Mucosa of descending colon (tissue), 3 donors: ENCODE data around the gene FN1. TPM values are rescaled to one million over a fixed set of nuclear protein-coding genes. Genes with fewer than 3 reads are reported as not detected.
A peak's percentile ranks its signal among the peaks of the same experiment; 100 is the strongest.

Experiments
- ATAC-seq: fragments of 200-7000 bp; cut with Tn5 transposase; one replicate; pipeline ENCODE4 v1.9.1; 2020; ENCODE audit warnings: mild to moderate bottlenecking, moderate library complexity
- DNase-seq, 3 donors: peaks; one replicate each; pipeline ENCODE4 v3.0.0-alpha.2; 2020
- H3K36me3 ChIP-seq: fragments of 200-600 bp; one replicate; pipeline ENCODE4 v1.8.0; 2021; ENCODE audit warnings: low read depth, mild to moderate bottlenecking
- H3K4me1 ChIP-seq: fragments of 200-600 bp; one replicate; pipeline ENCODE4 v1.8.0; 2021; ENCODE audit warnings: low read depth, mild to moderate bottlenecking
- H3K4me3 ChIP-seq: fragments of 200-600 bp; one replicate; pipeline ENCODE4 v1.8.0; 2021; ENCODE audit warnings: mild to moderate bottlenecking
- H3K9me3 ChIP-seq: fragments of 200-600 bp; one replicate; pipeline ENCODE4 v1.8.0; 2021; ENCODE audit warnings: mild to moderate bottlenecking
- intact Hi-C, 2 donors: fragments of 100-400 bp; cut with DNase I in 1 of 2; cut with micrococcal nuclease in 1 of 2; formaldehyde crosslinking; loops; one replicate each; pipeline versions ENCODE4 v1.11.0 to v1.11.1; 2022; cut with DNase I, micrococcal nuclease
- total RNA-seq, 3 donors: library from RNA; stranded (reverse); fragmentation: NEBNext Ultra II Directional in 2 of 3; extraction: Animal tissue kit (Norgen Biotek cat#: 25700) in 2 of 3; gene quantifications; one replicate each; pipeline versions ENCODE4 v1.2.1 to v1.2.4, GENCODE V29; 2021 to 2023
- TF ChIP-seq, protein P1 (sequence below): fragments of 200-600 bp; IDR thresholded peaks from one replicate; pipeline ENCODE4 v1.8.0; 2022; ENCODE audit warnings: antibody characterized with exemption, mild to moderate bottlenecking
- donor health status: DM: no; HTN: no; CAD: no; lungs with moderate emphysema.
- donor health status: DM: no; HTN: no; CAD: no.
- donor health status: DM: no; HTN: yes; CAD: no.

Gene FN1
- total RNA-seq, 3 donors from 2014 or later = 30.3 to 1,060 (median 208) TPM

- intact Hi-C loops = no loop called here
- ATAC-seq = no peak
- H3K4me3 ChIP-seq = no peak overlapping the region
- H3K36me3 ChIP-seq = no peaks in the 10 kb centered on the region
- H3K9me3 ChIP-seq = no peaks in the 10 kb centered on the region
- TF ChIP-seq, protein P1, sequence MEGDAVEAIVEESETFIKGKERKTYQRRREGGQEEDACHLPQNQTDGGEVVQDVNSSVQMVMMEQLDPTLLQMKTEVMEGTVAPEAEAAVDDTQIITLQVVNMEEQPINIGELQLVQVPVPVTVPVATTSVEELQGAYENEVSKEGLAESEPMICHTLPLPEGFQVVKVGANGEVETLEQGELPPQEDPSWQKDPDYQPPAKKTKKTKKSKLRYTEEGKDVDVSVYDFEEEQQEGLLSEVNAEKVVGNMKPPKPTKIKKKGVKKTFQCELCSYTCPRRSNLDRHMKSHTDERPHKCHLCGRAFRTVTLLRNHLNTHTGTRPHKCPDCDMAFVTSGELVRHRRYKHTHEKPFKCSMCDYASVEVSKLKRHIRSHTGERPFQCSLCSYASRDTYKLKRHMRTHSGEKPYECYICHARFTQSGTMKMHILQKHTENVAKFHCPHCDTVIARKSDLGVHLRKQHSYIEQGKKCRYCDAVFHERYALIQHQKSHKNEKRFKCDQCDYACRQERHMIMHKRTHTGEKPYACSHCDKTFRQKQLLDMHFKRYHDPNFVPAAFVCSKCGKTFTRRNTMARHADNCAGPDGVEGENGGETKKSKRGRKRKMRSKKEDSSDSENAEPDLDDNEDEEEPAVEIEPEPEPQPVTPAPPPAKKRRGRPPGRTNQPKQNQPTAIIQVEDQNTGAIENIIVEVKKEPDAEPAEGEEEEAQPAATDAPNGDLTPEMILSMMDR = no peak
- H3K4me1 ChIP-seq = peaks cover 8% of the 10 kb centered on the region
- DNase-seq = no peak
These were observed 4.2 kb upstream of the FN1 start for GRCh38 chr2:215439980-215440512.

- intact Hi-C loops = no loop called here
- DNase-seq (no peak), ATAC-seq (no peak)
- TF ChIP-seq, protein P1 = no peak
- no peaks in the 10 kb centered on the region for H3K36me3 ChIP-seq
- H3K4me3 ChIP-seq = no peak overlapping the region
- H3K4me1 ChIP-seq = peaks cover 8% of the 10 kb centered on the region
- no peaks in the 10 kb centered on the region for H3K9me3 ChIP-seq
These were observed 3.5 kb upstream of the FN1 start for GRCh38 chr2:215439404-215439803.

DNA sequence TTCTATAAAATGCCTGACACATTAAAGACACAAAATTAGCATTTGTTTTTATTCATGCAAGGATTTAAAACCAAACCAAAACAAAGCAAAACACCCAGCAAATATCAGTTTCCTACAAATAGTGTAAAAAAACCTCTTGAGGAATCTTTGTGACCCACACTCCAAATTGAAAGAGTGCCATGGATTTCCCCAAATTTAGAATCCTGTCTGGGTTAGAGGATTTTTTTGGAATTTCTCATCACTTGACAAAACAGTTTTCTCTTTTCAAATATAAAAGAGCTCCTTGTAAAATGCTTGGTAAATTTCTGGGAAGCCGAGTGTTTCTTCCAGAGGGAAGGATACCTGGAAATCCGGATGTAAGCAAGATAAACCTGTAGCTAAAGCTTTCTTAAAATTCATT is 1.7 kb upstream of the FN1 start:
- Histone ChIP-seq H3K36me3 (no peaks in the 10 kb centered on the region), H3K4me3 (no peak overlapping the region), H3K9me3 (no peaks in the 10 kb centered on the region), H3K4me1 (peaks cover 8% of the 10 kb centered on the region)
- intact Hi-C loops = no loop called here
- no peak for ATAC-seq
- no peak for DNase-seq
- TF ChIP-seq, protein P1 = no peak

DNA sequence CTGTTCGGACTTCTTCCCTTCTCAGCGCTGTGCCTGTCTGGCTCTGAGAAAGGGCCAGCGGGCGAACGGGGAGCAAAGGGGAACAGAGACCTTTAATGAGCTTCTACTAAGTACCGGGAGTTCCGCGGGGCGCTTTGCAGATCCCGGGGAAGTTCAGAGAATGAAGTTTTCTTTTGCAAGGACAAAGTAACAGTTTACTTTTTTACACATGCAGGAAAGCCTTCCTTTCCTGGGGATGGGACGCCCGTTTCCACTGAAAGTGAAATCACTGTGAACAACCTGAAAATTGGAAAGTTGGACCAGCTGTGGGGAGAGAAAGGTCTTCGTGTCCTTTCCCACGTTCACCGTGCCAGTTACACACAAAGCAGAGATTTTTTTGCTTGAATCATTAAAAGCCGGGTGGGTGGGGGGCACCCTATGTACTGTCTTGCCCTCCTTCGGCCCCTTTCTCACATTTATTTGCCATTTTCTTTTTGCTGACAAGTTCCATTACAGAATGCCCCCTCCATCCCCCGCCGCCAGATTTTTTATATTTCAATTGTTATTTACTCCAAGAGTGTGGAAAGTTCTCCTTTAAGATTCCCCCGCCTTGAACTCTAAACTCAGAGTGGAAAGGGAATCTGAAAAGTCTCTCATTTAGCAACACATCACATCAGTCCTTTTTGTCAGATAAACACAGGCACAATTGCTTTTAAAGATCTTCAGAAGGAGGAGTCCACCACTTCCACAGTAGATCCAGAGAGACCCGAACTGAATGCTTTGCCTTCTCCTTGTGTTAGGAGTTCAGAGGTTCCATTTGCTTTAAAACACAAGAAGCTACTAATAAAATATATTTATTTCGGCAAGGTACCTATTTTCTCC is 1.1 kb upstream of the FN1 start:
- ATAC-seq (no peak), DNase-seq (no peak)
- TF ChIP-seq, protein P1 = no peak
- intact Hi-C loops = no loop called here
- Histone ChIP-seq H3K9me3 (no peaks in the 10 kb centered on the region), H3K4me1 (peaks cover 8% of the 10 kb centered on the region), H3K4me3 (no peak overlapping the region), H3K36me3 (no peaks in the 10 kb centered on the region)

DNA sequence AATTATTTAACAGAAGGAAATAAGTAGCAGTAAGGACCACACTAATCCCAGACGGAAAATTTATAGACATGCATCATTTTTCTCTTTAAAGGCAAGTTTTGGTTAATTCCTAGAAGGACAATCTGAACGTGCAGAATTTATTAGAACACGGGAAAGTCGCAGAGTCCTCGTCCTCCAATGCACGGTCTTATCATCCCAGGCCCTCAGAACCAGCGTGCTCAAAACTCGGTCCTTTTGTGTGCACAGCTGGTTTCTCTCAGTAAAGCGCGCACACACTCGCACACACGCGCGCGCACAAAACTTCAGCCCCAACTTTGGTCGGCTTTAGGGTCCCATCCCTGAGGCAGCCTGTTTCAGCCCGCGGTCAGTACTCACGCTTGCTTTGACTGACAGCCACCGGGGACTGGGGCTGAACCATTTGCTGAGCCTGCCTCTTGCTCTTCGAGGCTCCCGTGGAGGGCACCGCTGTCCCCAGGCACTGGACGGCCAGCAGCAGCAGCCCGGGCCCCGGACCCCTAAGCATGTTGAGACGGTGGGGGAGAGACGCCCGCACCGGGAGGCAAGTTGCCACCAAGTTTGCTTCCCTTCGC is 493 bp downstream of the FN1 start:
- Histone ChIP-seq H3K4me1 (peaks cover 8% of the 10 kb centered on the region), H3K36me3 (no peaks in the 10 kb centered on the region), H3K4me3 (no peak overlapping the region), H3K9me3 (no peaks in the 10 kb centered on the region)
- intact Hi-C loops = no loop called here
- TF ChIP-seq, protein P1 = no peak
- DNase-seq (peak in 2 of 3 donors; percentile 19 to 57), ATAC-seq (peak; percentile 54)
